Daoy (cell line): ENCODE results near the gene PFN1. TPM values are rescaled to one million over a fixed set of nuclear protein-coding genes. Genes with fewer than 3 reads are reported as not detected.

Experiments
- DNase-seq: peaks from one replicate; pipeline ENCODE4 v3.0.0-alpha.2; 2015; ENCODE audit warnings: low read depth
- total RNA-seq: library from RNA; depleted of rRNA; stranded (reverse); fragments of >200 nt; shearing (Covaris generic); gene quantifications from 2 replicates; pipeline ENCODE4 v1.2.3, GENCODE V29; 2014; rRNA removed

The PFN1 gene
- 1,218 and 1,358 TPM in 2 replicates for total RNA-seq

DNA sequence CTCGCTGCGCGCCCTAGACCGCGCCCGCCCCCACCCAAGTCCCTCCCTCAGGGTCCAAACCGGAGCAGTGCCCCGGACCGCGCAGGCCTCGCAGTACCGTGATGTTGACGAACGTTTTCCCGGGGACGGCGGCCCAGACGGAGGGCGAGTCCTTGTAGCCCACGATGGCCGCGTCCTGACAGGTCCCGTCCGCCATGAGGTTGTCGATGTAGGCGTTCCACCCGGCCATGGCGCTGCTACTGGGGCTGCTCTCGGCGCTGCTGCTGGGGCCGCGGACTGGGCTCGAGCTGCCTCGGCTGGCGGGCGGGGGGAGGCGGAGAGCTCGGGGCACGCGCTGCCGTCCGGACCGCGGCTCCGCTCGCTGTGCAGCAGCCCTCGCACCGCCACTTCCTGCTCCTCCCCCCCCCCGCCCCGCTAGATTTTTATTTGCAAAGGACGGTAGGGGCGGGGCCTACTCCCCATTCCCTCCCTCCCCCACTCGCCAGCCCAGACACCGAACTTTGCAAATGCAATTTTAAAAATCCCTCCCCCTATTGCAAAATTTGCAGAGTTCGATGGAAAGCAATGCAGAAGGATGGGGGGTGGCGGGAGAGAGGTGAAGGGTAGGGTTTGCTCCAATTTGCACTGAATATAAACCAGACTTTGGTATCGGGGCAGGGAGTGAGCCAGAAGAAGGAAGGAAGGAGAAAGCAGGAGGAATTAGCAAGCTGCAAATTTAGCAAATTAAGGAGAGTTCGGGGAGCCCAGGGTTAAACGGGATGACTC, at the start of gene PFN1:
Gene PFN1, minus strand, starts transcription at position 365 of the 765 bp plus-strand sequence. Its CDS starts 136 bp downstream, at position 229.
- DNase-seq = peak; percentile 91

DNA sequence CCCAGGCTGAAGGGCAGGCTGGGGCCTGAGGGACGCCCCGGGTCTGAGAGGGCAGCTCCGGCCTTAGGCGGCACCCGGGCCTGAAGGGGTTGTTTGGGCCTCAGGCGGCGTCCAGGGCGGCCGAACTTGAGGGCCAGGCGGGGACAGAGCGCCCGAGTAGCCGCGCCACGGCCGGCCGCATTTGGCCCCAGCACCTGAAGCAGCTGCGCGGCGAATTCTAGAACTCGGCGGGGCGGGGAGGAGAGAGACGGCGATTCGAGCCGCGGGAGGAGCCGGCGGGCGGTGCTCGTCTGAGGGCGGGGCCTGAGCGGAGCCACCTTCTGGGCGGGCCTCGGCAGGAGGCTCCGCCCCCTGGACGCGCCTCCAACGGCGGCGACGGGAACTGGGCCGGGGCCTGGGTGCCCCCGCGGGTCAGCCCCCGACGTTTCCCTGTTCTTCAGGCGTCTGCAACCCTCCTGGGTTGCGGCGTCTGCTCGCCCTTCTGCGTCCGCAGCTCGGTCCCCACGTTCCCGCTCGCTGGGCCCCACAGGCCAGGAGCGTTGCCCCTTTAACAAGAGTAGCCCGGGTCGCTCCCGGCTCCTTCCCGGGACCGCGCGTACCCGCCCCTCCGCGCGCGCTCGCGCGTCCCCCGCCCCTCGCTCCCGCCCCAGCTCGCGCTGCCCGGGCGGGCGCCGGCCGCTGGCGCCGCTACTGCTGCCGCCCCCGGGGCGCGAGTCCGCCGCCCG, 49.1 kb upstream of the PFN1 start, which contains the start of the genes INCA1 and KIF1C:
Gene INCA1, minus strand, starts transcription at position 221 of the 725 bp plus-strand sequence. CDS start 3,085 bp downstream, outside the sequence.
Gene KIF1C, plus strand, starts transcription at position 649 of the 725 bp plus-strand sequence. CDS start 2,297 bp downstream, outside the sequence.
- DNase-seq = peak; percentile 93

- DNase-seq = no peak
Observed at GRCh38 chr17:4994081-4994595, 45.8 kb upstream of the PFN1 start.

- DNase-seq = no peak
Observed at GRCh38 chr17:4987767-4988567, 39.6 kb upstream of the PFN1 start.

- DNase-seq = peak; percentile 88
Observed at GRCh38 chr17:4986951-4987766, 38.8 kb upstream of the PFN1 start, which contains the start of gene CAMTA2. CAMTA2 (minus strand) TSS chr17:4987675; CDS start chr17:4986222, 1,453 bp downstream.

DNA sequence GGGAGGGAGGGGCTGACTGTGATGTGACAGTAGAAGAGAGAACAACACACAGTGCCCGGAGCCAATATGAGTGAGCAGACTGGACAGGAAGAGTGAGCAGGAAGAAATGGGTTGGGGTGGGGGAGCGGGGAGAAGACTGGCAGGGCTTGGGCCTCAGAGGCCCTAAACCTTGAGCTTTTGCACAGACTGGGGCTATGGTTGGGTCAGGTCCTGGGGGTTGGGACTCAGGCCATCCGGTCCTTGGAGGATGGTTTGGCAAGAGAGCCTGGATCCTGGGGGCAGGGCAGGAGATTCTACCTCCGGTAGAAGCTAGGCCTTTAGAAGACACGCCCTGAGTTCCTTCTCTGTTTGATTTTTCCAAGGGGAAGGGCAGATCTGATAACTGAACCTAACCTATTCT, 38.1 kb upstream of the PFN1 start:
- no peak for DNase-seq

GRCh38 chr17:4982305-4982704, 34.0 kb upstream of the PFN1 start:
- DNase-seq = no peak

DNA sequence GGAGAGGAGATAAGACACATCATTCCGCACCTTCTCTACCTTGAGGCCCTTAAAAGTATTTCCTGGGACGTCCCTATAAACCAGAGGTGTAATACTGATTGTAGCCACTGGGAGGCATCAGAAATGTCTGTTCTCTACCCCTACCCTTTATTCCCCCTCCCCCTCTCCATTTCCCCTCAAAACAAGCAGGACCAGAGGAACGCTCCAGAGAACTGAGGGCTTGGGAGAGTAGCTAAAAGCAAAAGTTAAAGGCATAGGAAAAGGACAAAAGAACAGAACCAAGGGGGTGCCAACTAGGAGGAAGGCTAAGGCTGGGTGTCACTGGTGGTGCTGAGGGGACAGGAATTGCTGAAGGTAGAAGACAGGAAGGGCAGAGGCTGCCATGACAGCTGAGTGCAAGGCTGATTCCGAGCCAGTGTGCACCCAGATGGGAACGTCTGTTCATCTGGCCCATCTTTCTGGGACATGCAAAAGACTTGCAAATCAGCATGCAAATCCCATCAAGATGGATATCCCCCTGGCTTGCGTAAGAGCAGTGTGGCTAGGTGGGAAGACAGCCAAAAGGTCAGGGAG, 32.4 kb upstream of the PFN1 start:
- peak; percentile 53 for DNase-seq

GRCh38 chr17:4978726-4979125, 30.4 kb upstream of the PFN1 start:
- no peak for DNase-seq

GRCh38 chr17:4974115-4974670, 25.9 kb upstream of the PFN1 start:
- DNase-seq = no peak

- DNase-seq = no peak
Observed at GRCh38 chr17:4973256-4974114, 25.2 kb upstream of the PFN1 start.

DNA sequence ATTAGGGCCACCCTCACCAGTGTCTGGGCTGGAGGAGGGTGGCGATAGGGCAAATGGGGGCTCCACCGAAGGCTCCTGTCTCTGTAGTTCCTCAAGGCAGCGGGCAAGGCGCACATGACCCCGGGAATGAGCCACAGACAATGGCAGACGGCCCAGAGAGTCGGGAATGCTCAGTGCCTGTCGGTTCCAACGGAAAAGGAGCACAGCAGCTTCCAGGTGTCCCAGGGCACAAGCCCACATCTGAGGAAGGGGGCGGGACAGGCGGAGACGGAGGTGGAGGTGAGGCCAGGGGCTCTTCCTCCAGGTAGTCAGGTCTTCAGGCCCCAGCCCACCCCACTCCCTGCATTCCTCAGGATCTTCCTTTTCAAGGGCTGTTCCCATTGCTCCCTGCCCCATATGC, 24.4 kb upstream of the PFN1 start:
- no peak for DNase-seq

DNA sequence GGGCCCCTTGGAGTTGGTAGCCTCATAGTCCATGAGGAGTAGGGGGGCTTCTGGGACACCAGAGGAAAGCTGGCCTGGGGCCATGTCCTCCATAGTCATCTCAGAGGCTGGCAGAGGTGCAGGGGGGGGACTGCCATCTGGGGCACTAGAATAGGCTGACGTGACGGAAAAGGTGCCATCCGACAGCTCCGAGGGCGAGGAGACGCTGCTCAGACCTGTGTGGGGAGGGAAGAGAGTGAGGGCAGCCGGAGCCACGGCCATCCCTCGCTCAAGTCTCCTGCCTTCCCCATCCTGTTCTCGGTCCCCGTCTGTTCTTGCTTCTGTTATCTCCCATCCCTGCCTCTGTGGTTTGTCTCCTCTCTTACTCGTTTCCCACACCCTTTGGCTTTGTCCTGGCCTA, 24.0 kb upstream of the PFN1 start:
- DNase-seq = no peak

DNA sequence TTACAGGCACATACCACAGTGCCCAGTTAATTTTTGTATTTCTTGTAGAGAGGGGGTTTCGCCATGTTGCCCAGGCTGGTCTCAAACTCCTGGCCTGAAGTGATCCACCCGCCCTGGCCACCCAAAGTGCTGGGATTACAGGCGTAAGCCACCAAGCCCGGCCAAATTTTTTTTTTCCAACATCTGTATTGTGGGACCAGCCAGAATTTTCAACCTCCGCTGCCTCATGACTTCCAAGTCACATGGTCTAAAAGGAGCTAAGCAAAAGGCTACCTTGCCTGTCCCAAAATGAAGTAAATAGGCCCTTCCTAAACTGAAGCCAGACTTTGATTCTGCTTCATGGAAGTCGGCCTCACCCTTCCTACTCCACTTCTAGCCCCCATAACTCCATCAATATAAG, 23.5 kb upstream of the PFN1 start:
- DNase-seq = no peak

- DNase-seq = no peak
Observed at GRCh38 chr17:4970273-4970672, 21.9 kb upstream of the PFN1 start.

GRCh38 chr17:4969551-4970173, 21.3 kb upstream of the PFN1 start:
- no peak for DNase-seq

DNA sequence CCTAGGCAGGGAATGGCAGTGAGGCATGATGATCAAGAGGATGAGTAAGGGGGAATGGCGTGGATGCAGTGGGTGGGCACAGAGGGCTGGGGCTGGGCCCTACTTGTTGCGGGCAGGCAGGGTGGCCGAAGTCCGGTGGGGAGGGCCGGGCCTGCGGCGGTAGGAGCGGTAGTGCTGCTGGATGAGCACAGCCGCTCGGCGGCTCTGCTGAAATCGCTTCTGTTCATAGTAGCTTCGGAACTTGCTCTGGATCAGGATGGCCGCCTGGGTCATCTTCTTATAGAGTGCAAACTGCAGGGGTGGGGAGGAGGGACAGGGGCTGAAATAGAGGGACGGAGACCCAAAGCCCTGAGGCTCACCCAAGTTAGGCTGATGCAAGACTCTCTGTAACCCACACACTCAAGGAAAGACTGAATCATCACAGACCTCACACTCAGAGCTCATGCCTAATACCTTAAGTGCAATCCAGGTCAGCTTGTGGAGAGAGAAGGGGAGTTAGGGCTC, 20.8 kb upstream of the PFN1 start:
- peak; percentile 91 for DNase-seq

GRCh38 chr17:4968486-4969046, 20.2 kb upstream of the PFN1 start:
- DNase-seq = peak; percentile 77
